KMS-11 (cell line): ENCODE results near the gene DRC1.

Source experiments
- H2AFZ ChIP-seq: fragments of 200-600 bp; sonication (generic); 2 replicates; pipeline ENCODE4 v1.6.1; 2016; ENCODE audit warnings: antibody characterized with exemption, mixed run types, low read depth
- H3K27ac ChIP-seq: fragments of 200-600 bp; sonication (generic); 2 replicates; pipeline ENCODE4 v1.6.1; 2016; ENCODE audit warnings: mild to moderate bottlenecking, mixed run types
- H3K27me3 ChIP-seq: fragments of 200-600 bp; sonication (generic); 2 replicates; pipeline ENCODE4 v1.6.1; 2017; ENCODE audit warnings: mild to moderate bottlenecking, low read depth, mixed run types, moderate library complexity; ENCODE audit not compliant: insufficient read depth
- H3K36me3 ChIP-seq: fragments of 200-600 bp; sonication (generic); 2 replicates; pipeline ENCODE4 v1.6.1; 2017; ENCODE audit warnings: mild to moderate bottlenecking, mixed run types; ENCODE audit not compliant: insufficient read depth
- H3K4me1 ChIP-seq: fragments of 200-600 bp; sonication (generic); 2 replicates; pipeline ENCODE4 v1.6.1; 2016; ENCODE audit warnings: mild to moderate bottlenecking, low read depth, mixed run types; ENCODE audit not compliant: poor library complexity, severe bottlenecking
- H3K4me2 ChIP-seq: fragments of 200-600 bp; sonication (generic); 2 replicates; pipeline ENCODE4 v1.7.0; 2016; ENCODE audit warnings: mild to moderate bottlenecking, mixed run types
- H3K4me3 ChIP-seq: fragments of 200-600 bp; sonication (generic); IDR thresholded peaks from 2 replicates; pipeline ENCODE4 v1.6.1; 2017; ENCODE audit warnings: low read depth, low read length, mixed read lengths; ENCODE audit not compliant: insufficient read depth
- H3K79me2 ChIP-seq: fragments of 200-600 bp; sonication (generic); 2 replicates; pipeline ENCODE4 v1.6.1; 2016; ENCODE audit warnings: low read depth, mixed run types; ENCODE audit not compliant: insufficient read depth
- H3K9ac ChIP-seq: fragments of 200-600 bp; sonication (generic); 2 replicates; pipeline ENCODE4 v1.6.1; 2016; ENCODE audit warnings: mild to moderate bottlenecking, mixed run types
- H4K20me1 ChIP-seq: fragments of 200-600 bp; sonication (generic); 2 replicates; pipeline ENCODE4 v1.6.1; 2016; ENCODE audit warnings: mild to moderate bottlenecking, mixed run types; ENCODE audit not compliant: insufficient read depth
- CTCF ChIP-seq: fragments of 200-600 bp; sonication (generic); conservative IDR thresholded peaks from 2 replicates; pipeline ENCODE4 v1.6.1; 2017; ENCODE audit warnings: low read depth, mild to moderate bottlenecking, antibody characterized with exemption, low read length, moderate library complexity, mixed read lengths

DRC1 gene

GRCh38 chr2:26432363-26432762 is 30.6 kb downstream of the DRC1 start:
- H3K4me3 ChIP-seq: no peak overlapping the region
- no peaks in the 10 kb centered on the region for H3K27me3 ChIP-seq
- no peaks in the 10 kb centered on the region for H3K36me3 ChIP-seq
- H3K4me2 ChIP-seq: no peak overlapping the region
- H2AFZ ChIP-seq: no peak overlapping the region
- H3K9ac ChIP-seq: no peak overlapping the region
- H3K4me1 ChIP-seq: no peaks in the 10 kb centered on the region
- H3K79me2 ChIP-seq: no peaks in the 10 kb centered on the region
- H3K27ac ChIP-seq: no peak overlapping the region
- no peaks in the 10 kb centered on the region for H4K20me1 ChIP-seq
- no peak for TF ChIP-seq CTCF

- no peak overlapping the region for H3K4me3 ChIP-seq
- no peak overlapping the region for H3K9ac ChIP-seq
- H3K4me2 ChIP-seq: no peak overlapping the region
- H3K79me2 ChIP-seq: no peaks in the 10 kb centered on the region
- no peaks in the 10 kb centered on the region for H3K27me3 ChIP-seq
- no peak overlapping the region for H3K27ac ChIP-seq
- no peaks in the 10 kb centered on the region for H3K4me1 ChIP-seq
- TF ChIP-seq CTCF: no peak
- no peaks in the 10 kb centered on the region for H3K36me3 ChIP-seq
- H2AFZ ChIP-seq: no peak overlapping the region
- no peaks in the 10 kb centered on the region for H4K20me1 ChIP-seq
These were observed 31.1 kb downstream of the DRC1 start for GRCh38 chr2:26432859-26433258.

DNA sequence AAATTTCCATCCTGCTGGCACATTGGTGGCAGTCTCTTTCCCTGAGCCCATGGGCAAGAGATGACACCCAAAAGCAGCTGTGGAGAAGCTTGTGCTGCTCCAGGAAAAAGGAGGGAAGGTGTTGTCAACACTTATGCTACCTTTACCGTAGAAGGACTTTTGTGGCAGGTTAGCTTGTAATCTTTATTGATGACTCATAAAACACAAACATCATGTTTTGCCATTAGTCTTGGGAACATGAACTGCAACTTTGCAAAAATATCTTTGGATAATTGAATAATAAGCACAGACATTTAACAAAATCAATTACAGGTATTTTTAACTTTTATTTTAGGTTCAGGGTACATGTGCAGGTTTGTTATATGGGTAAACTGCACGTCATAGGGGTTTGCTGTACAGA is 33.4 kb downstream of the DRC1 start:
- Histone ChIP-seq H3K4me3 (no peak overlapping the region), H3K4me2 (no peak overlapping the region), H3K79me2 (no peaks in the 10 kb centered on the region), H2AFZ (no peak overlapping the region), H3K9ac (no peak overlapping the region), H3K27ac (no peak overlapping the region), H3K36me3 (no peaks in the 10 kb centered on the region), H3K4me1 (no peaks in the 10 kb centered on the region), H3K27me3 (no peaks in the 10 kb centered on the region), H4K20me1 (no peaks in the 10 kb centered on the region)
- TF ChIP-seq CTCF: no peak

GRCh38 chr2:26438526-26438925 is 36.8 kb downstream of the DRC1 start:
- Histone ChIP-seq H3K27me3 (no peaks in the 10 kb centered on the region), H3K79me2 (no peaks in the 10 kb centered on the region), H3K4me3 (no peak overlapping the region), H2AFZ (no peak overlapping the region), H3K4me1 (no peaks in the 10 kb centered on the region), H3K36me3 (no peaks in the 10 kb centered on the region), H3K27ac (no peak overlapping the region), H3K9ac (no peak overlapping the region), H4K20me1 (no peaks in the 10 kb centered on the region), H3K4me2 (no peak overlapping the region)
- TF ChIP-seq CTCF: no peak

- Histone ChIP-seq H3K4me1 (no peaks in the 10 kb centered on the region), H3K9ac (no peak overlapping the region), H4K20me1 (no peaks in the 10 kb centered on the region), H3K79me2 (no peaks in the 10 kb centered on the region), H3K36me3 (no peaks in the 10 kb centered on the region), H3K27ac (no peak overlapping the region), H3K4me3 (no peak overlapping the region), H3K4me2 (no peak overlapping the region), H3K27me3 (no peaks in the 10 kb centered on the region), H2AFZ (no peak overlapping the region)
- no peak for TF ChIP-seq CTCF
These were observed 37.2 kb downstream of the DRC1 start for GRCh38 chr2:26438926-26439325.
